Eye (tissue), 1 donor: ENCODE measurements around the gene OST4.

ENCODE experiments used
- DNase-seq: peaks from one replicate; pipeline ENCODE4 v3.0.0-alpha.2; 2015

The OST4 gene

DNA sequence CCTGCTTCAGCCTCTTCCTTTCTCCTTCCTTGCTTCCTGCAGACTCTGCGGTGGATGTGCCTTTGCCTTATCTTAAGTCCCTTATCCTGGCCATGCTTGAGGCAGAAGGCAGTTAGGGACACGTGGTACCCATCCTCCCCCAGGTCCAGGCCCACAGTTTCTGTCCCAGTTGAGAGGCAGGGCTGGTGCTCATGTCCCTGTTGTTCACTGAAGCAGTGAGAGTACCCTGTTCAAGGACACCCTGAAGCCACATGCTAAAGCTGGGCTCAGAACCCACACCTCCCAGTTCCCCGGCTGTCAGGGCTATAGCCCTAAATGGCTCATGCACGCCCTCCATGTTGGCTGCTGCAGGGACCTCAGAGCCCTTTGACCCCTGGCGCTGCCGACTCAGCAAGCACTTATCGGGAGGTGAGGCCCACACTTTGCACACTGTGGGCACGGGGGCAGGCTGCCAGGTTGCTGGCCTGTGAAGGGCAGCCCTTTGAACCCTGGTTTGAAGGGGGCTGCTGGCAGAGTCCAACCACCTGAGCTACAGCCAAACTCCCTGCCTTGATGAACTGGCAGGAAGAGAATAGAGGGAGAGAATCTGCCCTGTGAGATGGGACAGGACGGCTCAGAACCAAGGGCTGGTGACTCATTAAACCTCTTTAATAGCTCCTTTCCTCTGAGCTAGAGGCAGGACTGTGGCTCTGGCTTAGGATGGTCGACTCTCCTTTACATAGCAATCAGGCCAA is 21.4 kb upstream of the OST4 start:
- no peak for DNase-seq

DNA sequence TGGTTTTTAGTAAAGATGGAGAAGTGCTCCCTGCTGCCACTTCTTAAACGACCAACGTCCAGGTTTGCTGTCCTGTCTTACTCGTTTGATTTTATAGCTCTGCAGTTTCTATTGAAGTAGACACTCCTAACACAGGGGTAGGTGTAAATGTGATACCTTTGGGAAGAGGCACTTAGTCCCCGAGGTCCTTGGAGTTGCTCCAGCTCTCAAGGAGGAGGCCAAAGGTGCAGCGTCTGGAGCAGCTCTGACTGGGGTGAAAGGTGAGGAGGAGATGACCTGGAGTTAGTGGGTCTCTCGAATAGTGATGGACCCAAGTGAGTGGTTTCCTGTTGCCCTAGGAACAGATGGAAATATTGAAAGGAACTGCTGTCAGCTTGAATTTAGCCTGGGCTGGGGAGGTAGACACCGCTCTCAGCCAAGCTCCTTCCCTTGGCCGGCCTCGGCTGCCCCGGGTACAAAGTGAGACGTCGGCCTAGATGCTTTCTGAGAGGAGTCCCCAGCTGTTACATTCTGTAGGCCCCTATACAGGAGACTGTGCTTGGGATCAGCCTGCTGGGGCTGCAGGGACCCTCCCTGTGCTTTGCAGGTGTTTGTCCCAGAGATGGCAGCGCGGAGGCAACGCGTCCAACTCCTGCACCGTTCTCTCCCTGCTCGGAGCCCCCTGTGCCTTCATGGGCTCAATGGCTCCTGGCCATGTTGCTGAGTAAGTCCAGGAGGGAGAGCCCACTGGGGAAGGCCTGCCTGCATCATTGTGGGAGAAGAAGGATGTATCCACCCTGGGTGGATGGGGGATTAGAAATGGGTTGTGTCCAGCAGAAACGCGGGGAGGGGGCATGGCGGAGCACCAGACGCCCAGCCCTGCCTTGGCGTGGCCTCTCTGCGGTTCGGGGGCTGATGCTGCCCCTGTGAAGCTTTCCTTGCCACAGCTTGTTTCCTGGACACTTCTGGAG is 20.6 kb upstream of the OST4 start:
- DNase-seq, result no peak

DNA sequence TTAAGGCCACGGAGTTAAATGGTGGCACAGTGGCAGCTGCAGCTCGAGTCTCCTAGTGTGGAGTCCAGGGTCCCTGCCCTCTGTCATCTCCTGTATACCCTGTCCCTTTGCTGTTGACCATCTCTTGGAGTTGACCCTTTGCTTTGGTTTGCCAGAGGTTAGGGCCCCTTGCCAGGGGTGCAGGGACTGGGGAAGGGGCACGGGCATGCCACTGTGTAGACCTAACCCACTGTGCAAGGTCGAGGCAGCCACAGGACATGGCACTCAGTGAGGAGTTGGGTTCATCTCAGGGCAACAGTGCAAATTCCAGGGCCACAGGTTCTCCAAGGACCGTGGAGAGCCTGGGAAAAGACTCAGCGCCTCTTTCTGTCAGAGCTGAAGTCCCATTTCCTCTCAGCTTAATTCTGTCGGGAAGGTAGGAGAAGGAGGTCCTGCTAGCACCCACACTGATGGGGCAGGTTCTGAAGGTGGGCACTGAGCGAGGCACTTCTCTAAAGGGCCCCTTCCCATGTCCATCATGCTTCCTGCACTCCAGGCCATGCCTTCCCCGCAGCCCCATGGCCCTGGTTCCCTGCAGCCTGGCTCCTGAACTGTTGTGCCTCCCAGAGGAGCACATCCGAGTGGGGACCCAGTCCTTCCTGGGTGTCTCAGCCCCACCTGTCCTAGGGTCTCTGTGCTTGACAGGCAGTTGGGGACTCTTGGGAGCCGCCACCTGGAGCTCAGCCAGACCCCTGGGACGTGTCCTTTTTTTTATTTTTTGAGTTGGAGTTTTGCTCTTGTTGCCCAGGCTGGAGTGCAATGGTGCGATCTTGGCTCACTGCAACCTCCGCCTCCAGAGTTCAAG is 17.9 kb upstream of the OST4 start:
- no peak for DNase-seq

DNA sequence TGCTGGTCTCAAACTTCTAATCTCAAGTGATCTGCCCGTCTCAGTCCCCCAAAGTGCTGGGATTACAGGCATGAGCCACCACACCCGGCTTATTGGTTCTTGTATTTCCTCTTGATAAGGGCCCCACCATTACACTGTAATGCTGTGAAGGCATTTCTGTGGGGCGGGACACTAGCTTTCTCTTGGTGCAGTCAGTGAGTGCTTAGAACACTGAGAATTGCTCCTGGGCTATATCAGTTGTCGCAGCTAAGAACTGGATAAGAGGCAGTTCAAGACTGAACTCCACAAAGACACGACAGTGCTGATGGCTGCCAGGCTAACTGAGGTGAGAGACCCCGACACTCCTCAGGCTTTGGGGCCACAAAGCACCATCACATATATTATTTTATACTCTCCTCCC is 17.2 kb upstream of the OST4 start:
- no peak for DNase-seq

DNA sequence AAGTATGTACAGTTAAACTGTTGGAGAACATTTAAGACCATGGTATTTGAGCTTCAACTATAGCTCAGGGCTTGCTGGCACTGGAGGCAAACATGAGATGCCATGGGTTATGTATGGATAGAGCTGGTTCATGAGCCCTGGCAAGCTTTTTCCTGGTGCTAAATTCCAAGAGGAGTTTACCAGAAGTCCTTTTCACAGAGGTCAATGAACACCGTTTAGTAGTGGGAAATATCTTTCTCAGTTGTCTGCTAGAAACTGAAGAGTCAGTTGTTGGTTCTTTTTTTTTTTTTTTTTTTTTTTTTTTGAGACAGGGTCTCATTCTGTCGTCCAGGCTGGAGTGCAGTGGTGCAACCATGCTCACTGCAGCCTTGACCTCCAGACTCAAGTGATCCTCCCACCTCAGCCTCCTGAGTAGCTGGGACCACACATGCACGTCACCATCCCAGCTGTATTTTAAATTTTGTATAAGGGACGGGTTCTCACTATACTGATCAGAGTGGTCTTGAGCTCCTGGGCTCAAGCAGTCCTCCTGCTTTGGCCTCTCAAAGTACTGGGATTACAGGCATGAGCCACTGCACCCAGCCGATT is 16.5 kb upstream of the OST4 start:
- no peak for DNase-seq

GRCh38 chr2:27086724-27087593 is 15.5 kb upstream of the OST4 start, which contains the start of gene KHK:
Gene KHK, plus strand, starts transcription at chr2:27086772. Its CDS starts 488 bp downstream, at chr2:27087260.
- no peak for DNase-seq

DNA sequence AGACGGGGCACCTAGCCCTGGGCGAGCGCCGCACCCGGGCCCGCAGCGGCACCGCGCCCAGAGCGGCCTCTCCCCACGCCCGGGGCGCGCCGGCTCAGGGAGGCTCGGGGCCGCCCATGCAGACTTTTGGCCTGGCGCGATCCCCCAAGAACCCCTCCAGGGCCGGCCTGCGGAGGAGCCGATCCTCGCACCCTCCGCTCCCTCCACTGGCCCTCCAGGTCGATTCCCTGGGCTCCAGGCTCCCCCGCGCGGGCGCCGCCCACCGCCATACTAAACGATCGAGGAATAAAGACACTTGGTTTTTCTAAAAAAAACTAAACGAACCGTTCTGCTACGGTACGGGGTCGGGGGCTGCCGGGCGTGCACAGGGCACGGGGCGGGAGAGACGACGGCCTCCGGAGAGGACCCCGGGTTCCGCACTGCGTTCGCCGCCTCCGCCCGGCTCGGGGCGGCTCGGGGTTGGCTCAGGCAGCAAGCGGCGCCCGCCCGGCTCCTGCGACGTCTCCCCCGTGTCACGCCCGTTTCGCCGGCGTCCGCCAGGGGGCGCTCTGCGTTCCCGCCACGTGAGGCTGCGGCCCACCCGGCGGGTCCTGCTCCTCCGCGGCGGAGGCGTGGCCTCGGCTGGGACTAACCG is 14.8 kb upstream of the OST4 start:
- DNase-seq, result peak; percentile 98

GRCh38 chr2:27085673-27086089 is 14.2 kb upstream of the OST4 start:
- DNase-seq, result peak; percentile 75

DNA sequence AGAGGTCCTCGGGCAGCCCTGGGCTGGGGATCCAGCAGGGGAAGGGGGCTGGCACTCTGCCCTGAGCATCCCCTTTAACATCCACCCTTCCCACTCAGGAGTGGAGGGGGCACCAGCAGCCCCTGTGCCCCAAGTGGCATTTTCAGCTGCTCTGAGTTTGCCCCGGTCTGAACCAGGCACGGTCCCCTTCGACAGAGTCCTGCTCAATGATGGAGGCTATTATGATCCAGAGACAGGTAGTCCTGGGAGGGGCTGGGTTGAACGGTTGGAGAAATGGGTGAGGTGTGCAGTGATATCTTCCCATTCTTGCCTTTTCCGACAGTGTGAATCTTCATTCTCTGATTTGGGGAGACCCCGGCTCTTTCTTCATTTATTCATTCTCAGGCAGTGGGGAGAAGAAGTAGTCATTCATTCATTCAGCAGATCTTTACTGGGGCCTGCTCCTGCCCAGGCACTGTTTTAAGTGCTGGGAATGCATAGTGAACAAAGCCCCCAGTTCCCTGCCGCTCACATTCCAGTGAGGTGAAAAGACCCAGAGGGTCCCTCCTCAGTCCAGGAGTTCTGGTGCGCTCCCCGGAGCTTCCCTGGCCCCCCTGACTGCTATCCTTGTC is 13.7 kb upstream of the OST4 start:
- no peak for DNase-seq

DNA sequence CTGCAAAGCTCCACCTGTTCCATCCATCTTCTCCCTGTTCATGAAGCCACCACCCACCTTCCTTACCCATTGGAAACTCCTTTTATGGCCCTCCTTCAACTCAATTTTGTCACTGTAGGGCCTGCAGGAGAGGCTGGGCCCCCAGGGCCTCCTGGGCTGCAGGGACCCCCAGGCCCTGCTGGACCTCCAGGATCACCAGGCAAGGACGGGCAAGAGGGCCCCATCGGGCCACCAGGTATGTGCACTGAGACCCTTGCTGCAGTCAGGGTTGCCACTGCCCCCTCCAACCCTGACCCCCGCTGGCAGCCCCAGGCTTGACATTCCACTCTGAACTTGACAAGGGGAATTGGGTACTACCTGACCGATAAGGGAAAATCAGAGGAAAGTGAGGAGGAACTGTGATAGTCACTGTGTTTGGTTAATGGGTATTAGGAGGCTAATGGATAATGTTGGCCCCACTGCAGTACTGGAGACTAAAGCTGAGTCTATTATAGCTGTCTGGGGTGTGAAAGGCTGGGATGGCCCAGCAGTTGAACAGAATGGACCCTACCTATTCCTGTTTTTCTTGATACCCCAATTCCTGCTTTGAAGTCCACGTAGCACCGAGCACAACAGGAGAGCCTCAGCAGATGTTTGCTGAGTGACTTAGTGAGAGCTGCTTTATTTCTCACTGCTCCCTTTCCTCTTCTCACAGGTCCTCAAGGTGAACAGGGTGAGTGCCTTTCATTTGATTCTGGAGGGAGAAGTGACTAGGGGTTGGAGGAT is 13.0 kb upstream of the OST4 start:
- DNase-seq, result no peak

GRCh38 chr2:27083410-27084296 is 12.2 kb upstream of the OST4 start:
- no peak for DNase-seq

DNA sequence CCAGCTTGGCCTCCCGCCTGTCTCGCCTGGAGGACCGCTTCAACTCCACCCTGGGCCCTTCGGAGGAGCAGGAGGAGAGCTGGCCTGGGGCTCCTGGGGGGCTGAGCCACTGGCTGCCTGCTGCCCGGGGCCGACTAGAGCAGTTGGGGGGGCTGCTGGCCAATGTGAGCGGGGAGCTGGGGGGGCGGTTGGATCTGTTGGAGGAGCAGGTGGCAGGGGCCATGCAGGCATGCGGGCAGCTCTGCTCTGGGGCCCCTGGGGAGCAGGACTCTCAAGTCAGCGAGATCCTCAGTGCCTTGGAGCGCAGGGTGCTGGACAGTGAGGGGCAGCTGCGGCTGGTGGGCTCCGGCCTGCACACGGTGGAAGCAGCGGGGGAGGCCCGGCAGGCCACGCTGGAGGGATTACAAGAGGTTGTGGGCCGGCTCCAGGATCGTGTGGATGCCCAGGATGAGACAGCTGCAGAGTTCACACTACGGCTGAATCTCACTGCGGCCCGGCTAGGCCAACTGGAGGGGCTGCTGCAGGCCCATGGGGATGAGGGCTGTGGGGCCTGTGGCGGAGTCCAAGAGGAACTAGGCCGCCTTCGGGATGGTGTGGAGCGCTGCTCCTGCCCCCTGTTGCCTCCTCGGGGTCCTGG is 11.4 kb upstream of the OST4 start:
- DNase-seq, result no peak

DNA sequence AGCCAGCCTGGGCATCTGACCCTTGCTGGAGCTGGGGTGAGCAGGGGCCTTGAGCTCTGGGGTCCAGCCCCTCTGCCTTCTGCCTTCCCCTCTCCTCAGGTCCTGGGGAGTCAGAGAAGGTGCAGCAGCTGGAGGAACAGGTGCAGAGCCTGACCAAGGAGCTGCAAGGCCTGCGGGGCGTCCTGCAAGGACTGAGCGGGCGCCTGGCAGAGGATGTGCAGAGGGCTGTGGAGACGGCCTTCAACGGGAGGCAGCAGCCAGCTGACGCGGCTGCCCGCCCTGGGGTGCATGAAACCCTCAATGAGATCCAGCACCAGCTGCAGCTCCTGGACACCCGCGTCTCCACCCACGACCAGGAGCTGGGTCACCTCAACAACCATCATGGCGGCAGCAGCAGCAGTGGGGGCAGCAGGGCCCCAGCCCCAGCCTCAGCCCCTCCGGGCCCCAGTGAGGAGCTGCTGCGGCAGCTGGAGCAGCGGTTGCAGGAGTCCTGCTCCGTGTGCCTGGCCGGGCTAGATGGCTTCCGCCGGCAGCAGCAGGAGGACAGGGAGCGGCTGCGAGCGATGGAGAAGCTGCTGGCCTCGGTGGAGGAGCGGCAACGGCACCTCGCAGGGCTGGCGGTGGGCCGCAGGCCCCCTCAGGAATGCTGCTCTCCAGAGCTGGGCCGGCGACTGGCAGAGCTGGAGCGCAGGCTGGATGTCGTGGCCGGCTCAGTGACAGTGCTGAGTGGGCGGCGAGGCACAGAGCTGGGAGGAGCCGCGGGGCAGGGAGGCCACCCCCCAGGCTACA is 10.7 kb upstream of the OST4 start:
- DNase-seq, result no peak

DNA sequence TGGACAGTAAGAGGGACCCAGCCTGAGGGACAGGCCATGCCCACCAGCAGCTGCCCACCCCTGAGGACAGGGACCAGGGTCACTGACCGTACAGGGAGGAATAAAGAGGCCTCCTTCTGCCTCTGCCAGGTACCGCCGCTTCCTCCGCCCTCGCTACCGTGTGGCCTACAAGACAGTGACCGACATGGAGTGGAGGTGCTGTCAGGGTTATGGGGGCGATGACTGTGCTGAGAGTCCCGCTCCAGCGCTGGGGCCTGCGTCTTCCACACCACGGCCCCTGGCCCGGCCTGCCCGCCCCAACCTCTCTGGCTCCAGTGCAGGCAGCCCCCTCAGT is 9.1 kb upstream of the OST4 start:
- DNase-seq, result no peak

GRCh38 chr2:27080140-27080469 is 8.7 kb upstream of the OST4 start:
- no peak for DNase-seq

GRCh38 chr2:27079233-27080139 is 8.0 kb upstream of the OST4 start:
- no peak for DNase-seq
